BJ (cell line): Measurements from ENCODE around the gene CEP85. TPM values are rescaled to one million over a fixed set of nuclear protein-coding genes. Genes with fewer than 3 reads are reported as not detected.

Experiments
- CTCF ChIA-PET: fragments of 350-600 bp; formaldehyde crosslinking; extraction: SDS; loops from one replicate; lab custom pipeline; 2021; ENCODE audit warnings: antibody characterized with exemption, inconsistent platforms; lab: Yijun Ruan, JAX
- POLR2A ChIA-PET: fragments of 300-600 bp; sonication (Branson Sonifier 250); formaldehyde crosslinking; extraction: SDS; loops from one replicate; lab custom pipeline; 2021; ENCODE audit warnings: antibody characterized with exemption; lab: Charles Lee
- DNase-seq: peaks from one replicate; pipeline ENCODE4 v3.0.0-alpha.2; 2011; ENCODE audit warnings: low read depth
- H3K27me3 ChIP-seq: 2 replicates; pipeline ENCODE4 v1.6.0; 2011; ENCODE audit warnings: low read length; ENCODE audit not compliant: control insufficient read depth, insufficient read depth
- H3K36me3 ChIP-seq: 2 replicates; pipeline ENCODE4 v1.5.1; 2011; ENCODE audit warnings: low read length; ENCODE audit not compliant: control insufficient read depth, insufficient read depth
- H3K4me3 ChIP-seq: 2 replicates; pipeline ENCODE4 v1.5.1; 2011; ENCODE audit warnings: low read depth, mild to moderate bottlenecking, control low read depth, low read length
- polyA plus RNA-seq: library from polyadenylated mRNA; depleted of rRNA; stranded (reverse); fragments of >200 nt; gene quantifications from 2 replicates; pipeline ENCODE4 v1.2.3, GENCODE V29; 2011
- TF ChIP-seq, protein P1 (sequence below): IDR thresholded peaks from 2 replicates; pipeline ENCODE4 v1.5.1; 2011; ENCODE audit warnings: low read depth, mild to moderate bottlenecking, control low read depth, inconsistent platforms, low read length, moderate library complexity; ENCODE audit not compliant: insufficient read depth

The CEP85 gene
- polyA plus RNA-seq, 1 experiment = 10.8 TPM

DNA sequence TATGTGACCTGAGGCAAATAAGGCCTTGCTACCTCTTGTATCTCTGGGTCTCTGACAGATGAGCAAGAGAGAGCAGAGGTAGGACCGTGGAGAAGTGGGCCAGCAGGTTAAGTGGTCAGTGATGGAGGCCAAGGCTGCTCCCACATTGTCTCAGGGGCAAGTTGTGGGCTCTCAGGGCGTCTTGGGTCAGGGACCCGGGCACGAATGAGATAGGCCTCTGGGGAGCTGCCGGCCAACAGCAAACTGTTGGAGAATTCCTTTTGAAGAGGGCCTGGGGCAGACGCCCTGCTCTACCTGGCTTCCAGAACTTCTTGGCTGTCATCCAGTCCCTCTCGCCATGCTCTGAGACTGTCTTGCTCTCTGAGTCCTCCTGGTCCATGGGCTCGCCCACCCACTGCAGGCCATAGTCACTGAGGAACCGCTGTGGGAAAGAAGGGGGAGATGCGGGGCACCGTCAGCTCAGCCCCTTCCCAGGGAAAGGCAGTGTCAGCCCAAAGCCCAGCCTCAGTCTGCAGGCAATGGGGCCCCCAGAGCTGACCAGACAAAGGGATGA is 60.0 kb downstream of the CEP85 start:
- Histone ChIP-seq H3K36me3 (no peaks in the 10 kb centered on the region; the same call in 1 of the 2 replicates), H3K4me3 (no peak overlapping the region), H3K27me3 (no peaks in the 10 kb centered on the region)
- ChIA-PET POLR2A (no interaction called here), CTCF (interaction anchor here (1.3 kb wide), 1 partner anchor 9 kb away, joined by 5 read pairs; no protein-coding TSS in a partner anchor)
- TF ChIP-seq, protein P1, sequence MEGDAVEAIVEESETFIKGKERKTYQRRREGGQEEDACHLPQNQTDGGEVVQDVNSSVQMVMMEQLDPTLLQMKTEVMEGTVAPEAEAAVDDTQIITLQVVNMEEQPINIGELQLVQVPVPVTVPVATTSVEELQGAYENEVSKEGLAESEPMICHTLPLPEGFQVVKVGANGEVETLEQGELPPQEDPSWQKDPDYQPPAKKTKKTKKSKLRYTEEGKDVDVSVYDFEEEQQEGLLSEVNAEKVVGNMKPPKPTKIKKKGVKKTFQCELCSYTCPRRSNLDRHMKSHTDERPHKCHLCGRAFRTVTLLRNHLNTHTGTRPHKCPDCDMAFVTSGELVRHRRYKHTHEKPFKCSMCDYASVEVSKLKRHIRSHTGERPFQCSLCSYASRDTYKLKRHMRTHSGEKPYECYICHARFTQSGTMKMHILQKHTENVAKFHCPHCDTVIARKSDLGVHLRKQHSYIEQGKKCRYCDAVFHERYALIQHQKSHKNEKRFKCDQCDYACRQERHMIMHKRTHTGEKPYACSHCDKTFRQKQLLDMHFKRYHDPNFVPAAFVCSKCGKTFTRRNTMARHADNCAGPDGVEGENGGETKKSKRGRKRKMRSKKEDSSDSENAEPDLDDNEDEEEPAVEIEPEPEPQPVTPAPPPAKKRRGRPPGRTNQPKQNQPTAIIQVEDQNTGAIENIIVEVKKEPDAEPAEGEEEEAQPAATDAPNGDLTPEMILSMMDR = no peak
- no peak for DNase-seq

DNA sequence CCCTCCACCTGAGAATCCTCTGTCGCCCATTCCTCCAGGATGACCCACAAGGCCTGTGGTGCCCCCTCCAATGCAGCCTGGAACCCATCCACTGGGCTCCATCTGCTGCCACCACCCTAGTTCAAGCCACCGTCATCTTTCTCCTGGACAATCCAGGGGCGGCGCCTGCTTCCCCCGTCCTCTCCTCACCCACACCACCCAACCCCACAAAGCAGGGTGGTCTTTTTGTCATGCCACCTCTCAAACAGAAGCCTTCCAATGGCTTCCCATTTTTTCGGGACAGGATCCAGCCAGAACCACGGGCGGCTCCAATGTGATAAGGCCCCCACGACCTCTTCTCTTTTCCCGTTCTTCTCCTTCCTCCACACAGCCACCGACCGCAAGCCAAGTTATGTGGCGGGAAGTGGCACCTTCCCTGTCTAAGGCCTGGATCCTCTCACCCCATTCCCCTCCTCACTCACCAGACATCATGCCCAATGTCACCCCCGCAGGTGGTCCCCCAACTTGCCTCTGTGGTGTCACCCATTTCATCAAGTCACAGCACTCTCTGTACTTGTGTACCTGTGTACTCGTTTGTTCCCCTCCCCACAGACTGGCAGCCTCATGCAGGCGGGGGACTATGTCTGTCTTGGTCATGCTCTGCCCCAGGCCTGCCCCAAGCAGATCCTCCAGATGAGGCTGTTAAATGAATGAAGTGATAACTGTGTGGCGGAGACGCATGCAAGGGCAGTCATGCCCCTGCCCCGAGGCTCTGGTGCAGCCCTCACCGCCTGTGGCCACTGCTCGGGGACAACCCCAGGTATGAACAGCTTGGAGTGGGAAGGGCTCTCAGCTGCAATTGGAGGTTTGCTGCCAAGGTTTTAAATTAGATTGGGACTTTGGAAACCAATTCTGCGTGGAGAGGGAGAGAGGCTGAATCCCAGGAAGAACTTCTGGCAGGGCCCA is 61.5 kb downstream of the CEP85 start:
- TF ChIP-seq, protein P1 = no peak
- no peaks in the 10 kb centered on the region for H3K36me3 ChIP-seq
- ChIA-PET CTCF (interaction anchor here (4.9 kb wide), 1 partner anchor 10 kb away, joined by 27 read pairs; no protein-coding TSS in a partner anchor), POLR2A (no interaction called here)
- DNase-seq = no peak
- H3K4me3 ChIP-seq = no peak overlapping the region
- no peaks in the 10 kb centered on the region for H3K27me3 ChIP-seq

DNA sequence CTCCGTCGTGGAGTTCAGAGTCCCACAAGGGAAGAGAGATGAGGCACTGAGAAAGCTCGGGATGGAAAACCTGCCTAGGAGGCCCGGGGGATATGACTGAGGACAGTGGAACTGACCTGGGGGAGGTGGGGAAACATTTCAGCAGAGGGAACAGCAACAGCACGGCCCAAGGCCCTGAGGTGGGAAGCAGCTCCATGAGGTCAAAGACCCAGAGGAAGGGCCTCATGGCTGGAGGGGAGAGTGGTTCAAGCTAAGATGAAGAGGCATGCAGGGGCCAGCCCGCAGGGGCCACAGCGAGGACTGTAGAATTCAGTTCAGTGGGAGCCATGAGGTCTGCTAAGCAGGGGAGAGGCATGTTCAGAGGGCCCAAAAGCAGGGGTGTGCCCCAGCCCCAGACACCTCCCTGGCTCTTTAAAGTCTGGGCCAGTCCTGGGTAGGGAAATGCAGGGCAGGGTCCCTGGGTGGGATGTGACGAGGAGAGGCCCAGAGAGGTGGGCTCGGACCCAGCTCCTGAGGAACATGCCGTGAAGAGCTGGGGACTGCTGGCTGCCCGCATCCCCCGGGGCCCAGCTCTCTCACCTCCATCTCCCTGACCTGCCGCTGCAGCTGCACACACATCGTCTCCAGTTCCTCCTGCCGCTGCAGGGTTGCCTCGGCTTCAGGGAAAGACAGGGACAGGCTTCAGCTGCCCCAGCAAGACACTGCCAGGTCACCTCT is 62.5 kb downstream of the CEP85 start:
- ChIA-PET POLR2A (no interaction called here), CTCF (interaction anchor here (1.1 to 4.9 kb wide), 2 partner anchors 11 to 24 kb away, joined by 3 to 27 read pairs; no protein-coding TSS in a partner anchor)
- Histone ChIP-seq H3K27me3 (no peaks in the 10 kb centered on the region), H3K4me3 (no peak overlapping the region), H3K36me3 (no peaks in the 10 kb centered on the region)
- DNase-seq = no peak
- TF ChIP-seq, protein P1 = no peak

DNA sequence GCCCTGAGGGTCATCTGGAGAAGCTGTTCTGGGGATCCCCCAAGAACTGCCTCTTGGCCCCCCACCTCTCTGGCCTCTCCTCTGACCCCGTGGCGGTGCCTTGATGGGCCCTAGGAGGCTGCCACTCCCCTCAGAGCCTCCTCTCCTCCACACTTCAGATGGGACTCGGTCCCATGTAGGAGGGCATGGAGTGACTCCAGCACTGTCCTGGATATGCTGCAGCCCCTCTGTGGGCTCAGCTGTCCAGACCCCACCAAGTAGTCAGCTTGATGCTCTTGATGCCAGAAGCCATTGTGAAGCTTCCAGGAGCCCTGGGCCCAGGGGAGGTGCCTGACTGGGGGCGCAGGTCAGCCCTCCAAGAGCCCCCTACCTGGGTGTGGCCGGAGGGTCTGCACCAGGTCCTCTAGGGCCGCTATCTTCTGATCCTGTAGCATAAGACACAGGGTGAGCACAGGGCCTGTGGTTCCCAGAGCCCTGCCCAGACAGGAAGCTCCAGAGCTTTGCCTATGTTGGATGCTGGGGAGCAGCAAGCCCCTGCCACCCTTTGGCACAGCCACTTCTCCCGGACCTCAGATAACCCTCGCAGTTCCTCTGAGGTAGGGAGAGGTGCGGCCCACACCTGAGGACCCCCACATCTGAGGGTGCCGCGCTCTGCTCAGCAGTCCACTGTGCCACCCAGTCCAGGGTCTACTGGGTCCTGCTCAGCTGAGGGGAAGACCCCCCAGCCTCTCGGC is 63.2 kb downstream of the CEP85 start:
- Histone ChIP-seq H3K27me3 (no peaks in the 10 kb centered on the region), H3K36me3 (no peaks in the 10 kb centered on the region), H3K4me3 (no peak overlapping the region)
- TF ChIP-seq, protein P1 = no peak
- ChIA-PET POLR2A (no interaction called here), CTCF (interaction anchor here (1.1 to 4.9 kb wide), 2 partner anchors 11 to 24 kb away, joined by 3 to 27 read pairs; no protein-coding TSS in a partner anchor)
- DNase-seq = no peak
